GM12873 (cell line): ENCODE measurements around the gene TNFRSF4.

Experiments
- TF ChIP-seq, protein P1 (sequence below): IDR thresholded peaks from 2 replicates; pipeline ENCODE4 v1.5.1; 2012; ENCODE audit warnings: low read depth, mild to moderate bottlenecking, moderate library complexity, low read length, control low read depth; ENCODE audit not compliant: insufficient read depth; ENCODE audit errors: missing control alignments

TNFRSF4 gene

DNA sequence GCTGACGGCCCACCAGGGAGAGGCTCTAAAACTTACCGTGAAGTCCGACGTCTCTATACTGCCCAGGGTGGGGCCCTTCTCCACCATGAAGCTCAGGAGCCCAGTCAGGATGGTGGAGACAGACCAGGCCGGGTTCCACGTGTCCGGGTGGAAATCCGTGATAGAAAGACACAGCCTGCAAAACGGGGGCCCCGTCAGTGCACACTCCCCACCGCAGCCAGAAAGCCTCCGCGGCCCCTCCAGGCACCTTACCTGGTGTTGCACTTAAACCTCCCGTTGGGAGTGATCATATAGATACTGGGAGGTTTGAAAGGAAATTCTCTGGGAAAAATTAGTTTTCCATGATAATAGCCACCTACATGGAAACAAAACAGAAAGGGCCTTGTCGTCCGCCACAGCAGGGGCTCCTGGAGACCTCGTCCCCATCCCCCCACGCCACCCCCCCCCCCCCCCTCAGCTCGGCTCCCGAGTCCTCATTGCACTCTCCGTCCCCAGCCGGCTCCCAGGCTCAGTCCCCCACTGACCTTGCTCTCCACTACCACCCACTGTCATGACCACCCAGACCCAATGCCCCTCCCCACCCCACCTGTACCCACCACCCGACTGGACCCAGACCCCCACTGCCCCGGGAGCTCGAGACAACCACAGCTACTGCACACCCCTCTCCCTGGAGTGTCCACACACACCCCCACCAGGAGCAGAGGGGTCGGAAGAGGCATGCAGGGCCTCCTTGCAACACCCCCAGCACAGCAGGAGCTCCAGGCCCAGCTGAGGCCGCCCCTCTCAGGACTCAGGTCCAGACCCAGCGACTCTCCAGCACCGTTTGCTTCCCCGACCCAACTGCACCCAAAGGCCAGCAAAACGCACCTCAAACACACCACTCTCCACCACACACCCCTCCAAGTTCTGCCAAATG lies 43.3 kb upstream of the TNFRSF4 start:
- TF ChIP-seq, protein P1, sequence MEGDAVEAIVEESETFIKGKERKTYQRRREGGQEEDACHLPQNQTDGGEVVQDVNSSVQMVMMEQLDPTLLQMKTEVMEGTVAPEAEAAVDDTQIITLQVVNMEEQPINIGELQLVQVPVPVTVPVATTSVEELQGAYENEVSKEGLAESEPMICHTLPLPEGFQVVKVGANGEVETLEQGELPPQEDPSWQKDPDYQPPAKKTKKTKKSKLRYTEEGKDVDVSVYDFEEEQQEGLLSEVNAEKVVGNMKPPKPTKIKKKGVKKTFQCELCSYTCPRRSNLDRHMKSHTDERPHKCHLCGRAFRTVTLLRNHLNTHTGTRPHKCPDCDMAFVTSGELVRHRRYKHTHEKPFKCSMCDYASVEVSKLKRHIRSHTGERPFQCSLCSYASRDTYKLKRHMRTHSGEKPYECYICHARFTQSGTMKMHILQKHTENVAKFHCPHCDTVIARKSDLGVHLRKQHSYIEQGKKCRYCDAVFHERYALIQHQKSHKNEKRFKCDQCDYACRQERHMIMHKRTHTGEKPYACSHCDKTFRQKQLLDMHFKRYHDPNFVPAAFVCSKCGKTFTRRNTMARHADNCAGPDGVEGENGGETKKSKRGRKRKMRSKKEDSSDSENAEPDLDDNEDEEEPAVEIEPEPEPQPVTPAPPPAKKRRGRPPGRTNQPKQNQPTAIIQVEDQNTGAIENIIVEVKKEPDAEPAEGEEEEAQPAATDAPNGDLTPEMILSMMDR: no peak

- TF ChIP-seq, protein P1: no peak
These were observed 41.7 kb upstream of the TNFRSF4 start for GRCh38 chr1:1255611-1256010.

- TF ChIP-seq, protein P1: no peak
These were observed 41.1 kb upstream of the TNFRSF4 start for GRCh38 chr1:1255078-1255477.

DNA sequence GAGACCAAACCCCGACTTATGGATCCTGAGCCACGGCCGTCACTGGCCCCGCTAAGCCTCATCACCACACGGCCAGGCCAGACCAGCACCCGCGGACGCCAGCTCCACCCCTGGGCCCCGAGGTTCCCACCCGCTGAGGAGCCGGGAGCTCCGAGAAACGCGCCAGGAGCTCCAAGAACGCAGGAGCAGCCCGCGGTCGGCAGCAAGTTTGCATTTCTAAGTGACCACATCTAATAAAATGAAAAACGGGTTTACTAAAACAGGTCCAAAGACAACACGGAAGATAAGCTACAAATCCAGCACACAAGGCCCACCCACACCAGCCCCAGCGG lies 40.7 kb upstream of the TNFRSF4 start:
- TF ChIP-seq, protein P1: no peak

DNA sequence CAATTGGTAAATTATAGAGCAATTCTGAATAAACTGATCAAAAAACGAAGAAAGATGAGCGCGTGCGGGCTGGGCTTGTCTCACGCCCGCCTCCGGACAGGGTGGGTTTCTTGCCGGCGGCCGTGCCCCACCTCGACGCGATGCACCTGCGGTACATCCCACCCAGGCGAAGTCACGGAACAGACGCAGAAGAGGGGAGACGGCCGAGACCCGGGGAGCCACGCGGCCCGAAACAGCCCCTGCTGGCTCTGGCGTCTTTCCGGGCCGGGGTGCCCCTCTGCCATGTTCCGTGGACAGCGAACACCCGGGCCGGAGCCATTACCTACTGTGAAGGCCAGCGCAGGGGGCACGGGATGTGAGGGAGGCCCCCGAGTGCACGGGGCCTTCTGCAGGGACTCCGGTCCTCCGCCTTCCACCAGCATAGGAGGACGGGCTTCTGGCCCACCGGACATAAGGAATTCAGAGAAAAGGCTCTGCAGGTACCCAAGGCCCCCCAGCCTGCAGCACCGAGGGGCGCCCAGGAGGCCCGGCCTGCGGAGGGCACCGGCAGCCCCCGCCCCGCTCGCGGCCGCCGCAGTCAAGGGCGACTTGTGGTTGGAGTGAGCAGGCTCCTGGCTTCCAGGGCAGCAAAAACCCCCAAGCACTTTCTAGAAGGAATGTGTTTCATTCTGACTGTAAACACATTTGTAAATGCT lies 40.2 kb upstream of the TNFRSF4 start:
- TF ChIP-seq, protein P1: no peak

- TF ChIP-seq, protein P1: no peak
These were observed 39.4 kb upstream of the TNFRSF4 start for GRCh38 chr1:1253314-1253713.

- TF ChIP-seq, protein P1: no peak
These were observed 36.9 kb upstream of the TNFRSF4 start for GRCh38 chr1:1250786-1251284.
